Sigmoid colon (tissue), 7 donors: ENCODE measurements around the gene TTC3. TPM values are rescaled to one million over a fixed set of nuclear protein-coding genes. Genes with fewer than 3 reads are reported as not detected.
A peak's percentile ranks its signal among the peaks of the same experiment; 100 is the strongest.
"Not testable (repeated sequence)": the region's sequence is repeated elsewhere in the genome, so short reads cannot be mapped to it uniquely, and the experiment has no call there.

Source experiments
- DNase-seq: peaks from one replicate; pipeline ENCODE4 v3.0.0-alpha.2; 2019
- H3K27ac ChIP-seq, 4 donors: fragments of 200-600 bp; sonication (generic); one replicate each; pipeline ENCODE4 v1.5.1; 2016 to 2019; ENCODE audit warnings: mild to moderate bottlenecking in 1 of 4
- H3K27me3 ChIP-seq, 3 donors: fragments of 200-600 bp; sonication (generic); one replicate each; pipeline ENCODE4 v1.5.1; 2019; ENCODE audit warnings: mild to moderate bottlenecking in 1 of 3
- H3K36me3 ChIP-seq, 4 donors: fragments of 200-600 bp; sonication (generic); one replicate each; pipeline ENCODE4 v1.5.1; 2016 to 2019
- H3K4me1 ChIP-seq, 4 donors: fragments of 200-600 bp; sonication (generic); one replicate each; pipeline ENCODE4 v1.5.1; 2017 to 2019
- H3K4me3 ChIP-seq, 4 donors: fragments of 200-600 bp; sonication (generic); one replicate each; pipeline ENCODE4 v1.5.1; 2017 to 2019; ENCODE audit warnings: mild to moderate bottlenecking in 2 of 4, moderate library complexity in 1 of 4
- H3K9me3 ChIP-seq, 4 donors: fragments of 200-600 bp in 3 of 4; sonication (generic) in 3 of 4; one replicate each; pipeline versions ENCODE4 v1.5.1 to v1.6.1; 2013 to 2019
- CTCF ChIP-seq, 4 experiments: fragments of 450-650 bp in 3 of 4; fragments of 200-600 bp in 1 of 4; IDR thresholded peaks; one replicate each; pipeline ENCODE4 v1.5.1; 2016 to 2019; ENCODE audit warnings: antibody characterized with exemption in 4 of 4, mild to moderate bottlenecking in 3 of 4, moderate library complexity in 2 of 4
- EP300 ChIP-seq, 4 donors: sonication (generic); formaldehyde crosslinking; IDR thresholded peaks; one replicate each; pipeline ENCODE4 v1.6.1; 2017; ENCODE audit warnings: antibody characterized with exemption in 4 of 4
- POLR2A ChIP-seq, 2 donors: fragments of 450-650 bp; IDR thresholded peaks; one replicate each; pipeline ENCODE4 v1.6.1; 2016; ENCODE audit warnings: antibody characterized with exemption in 2 of 2, mild to moderate bottlenecking in 2 of 2, moderate library complexity in 2 of 2
- POLR2AphosphoS5 ChIP-seq, 4 donors: sonication (generic); formaldehyde crosslinking; IDR thresholded peaks; one replicate each; pipeline ENCODE4 v1.6.1; 2017; ENCODE audit warnings: antibody characterized with exemption in 4 of 4
- WGBS, 2 donors: extraction: QIAGEN DNeasy Blood & Tissue Kit; methylation state at CpG; one replicate each; pipeline ENCODE4 v1.1.7; 2013; 5-methylcytosine and 5-hydroxymethylcytosine counted together
- intact Hi-C: fragments of 100-400 bp; cut with DNase I; formaldehyde crosslinking; loops from one replicate; pipeline ENCODE4 v1.15.1; 2023
- polyA plus RNA-seq, 3 donors: library from polyadenylated mRNA; stranded (reverse); fragments of 200-250 nt; gene quantifications; one replicate each; pipeline ENCODE4 v1.2.3, GENCODE V29; 2013
- total RNA-seq, 4 donors: library from RNA; depleted of rRNA; stranded (reverse); fragments of >200 nt; gene quantifications; one replicate each; pipeline ENCODE4 v1.1.0, GENCODE V29; 2016
- donor health status: healthy with polysubstance abuse.
- donor health status: Bipolar disorder and iron deficiency.
- donor health status: healthy.

The TTC3 gene
- total and polyA plus RNA-seq, 7 donors = 22.2 to 151 (median 108) TPM

DNA sequence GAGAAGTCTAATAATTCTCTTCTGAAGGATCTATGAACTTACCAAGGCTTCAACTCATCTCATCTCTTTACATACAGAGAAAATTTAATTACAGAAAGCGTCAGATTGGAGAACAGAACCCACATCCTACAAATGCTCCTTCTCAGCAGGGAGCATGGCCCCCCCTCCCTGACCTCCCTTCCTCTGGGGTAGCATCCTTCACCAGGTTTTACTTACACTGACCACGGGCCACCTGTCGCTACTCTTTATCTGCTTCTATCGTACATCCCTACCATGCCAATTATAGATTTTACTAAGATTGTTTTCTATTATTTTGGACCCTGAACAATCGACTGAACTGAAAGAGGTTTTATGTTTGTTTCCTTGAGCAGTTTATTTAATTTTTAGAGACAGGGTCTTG, 40.8 kb upstream of the TTC3 start:
- DNase-seq = no peak
- no peak overlapping the region for H3K4me3 ChIP-seq
- peak overlapping the region in 3 of 4 donors; percentile 20 to 58 (median 48) for H3K27ac ChIP-seq
- WGBS, 2 donors = 85 to 90% methylated on average over 5 of the region's 5 CpGs
- H3K36me3 ChIP-seq = no peaks in the 10 kb centered on the region
- H3K9me3 ChIP-seq = no peaks in the 10 kb centered on the region
- TF ChIP-seq CTCF (IDR thresholded peaks at IDR 0.05) = no peak
- TF ChIP-seq POLR2AphosphoS5 (IDR thresholded peaks at IDR 0.05) = no peak
- no peak for TF ChIP-seq POLR2A (IDR thresholded peaks at IDR 0.05)
- TF ChIP-seq EP300 (IDR thresholded peaks at IDR 0.05) = no peak
- intact Hi-C loops = loop anchor here (5.0 kb wide), 1 partner anchor 40 kb away; the partner anchor contains the start of genes PIGP and TTC3
- peaks cover 0 to 14% (median 6%) of the 10 kb centered on the region in 4 donors for H3K4me1 ChIP-seq
- H3K27me3 ChIP-seq = no peaks in the 10 kb centered on the region

- Histone ChIP-seq H3K36me3 (no peaks in the 10 kb centered on the region), H3K27me3 (no peaks in the 10 kb centered on the region), H3K4me1 (peaks cover 0 to 14% (median 6%) of the 10 kb centered on the region in 4 donors), H3K4me3 (no peak overlapping the region), H3K27ac (peak overlapping the region in 3 of 4 donors; percentile 20 to 58 (median 48)), H3K9me3 (no peaks in the 10 kb centered on the region)
- intact Hi-C loops = loop anchor here (5.0 kb wide), 1 partner anchor 39 kb away; the partner anchor contains the start of genes PIGP and TTC3
- 61 to 70% methylated on average over 4 of the region's 4 CpGs for WGBS, 2 donors
- peak; percentile 71 for DNase-seq
- TF ChIP-seq CTCF (IDR thresholded peaks at IDR 0.05) (no peak), POLR2AphosphoS5 (IDR thresholded peaks at IDR 0.05) (peak; percentile 64 to 91 (median 81)), EP300 (IDR thresholded peaks at IDR 0.05) (peak; percentile 43 to 92 (median 76)), POLR2A (IDR thresholded peaks at IDR 0.05) (no peak)
Measured at GRCh38 chr21:37032877-37033471, 40.1 kb upstream of the TTC3 start.

DNA sequence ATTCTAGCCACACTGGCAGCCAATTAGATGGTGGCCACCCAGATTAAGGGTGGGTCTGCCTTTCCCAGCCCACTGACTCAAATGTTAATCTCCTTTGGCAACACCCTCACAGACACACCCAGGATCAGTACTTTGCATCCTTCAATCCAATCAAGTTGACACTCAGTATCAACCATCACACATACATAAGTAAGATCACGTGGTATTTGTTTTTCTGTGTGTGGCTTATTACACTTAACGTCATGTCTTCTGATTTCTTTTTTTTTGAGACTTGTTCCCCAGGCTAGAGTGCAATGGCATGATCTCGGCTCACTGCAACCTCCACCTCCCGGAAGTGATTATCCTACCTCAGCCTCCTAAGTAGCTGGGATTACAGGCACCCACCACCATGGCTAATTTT, 38.7 kb upstream of the TTC3 start:
- H3K36me3 ChIP-seq, H3K27ac ChIP-seq, H3K9me3 ChIP-seq, H3K27me3 ChIP-seq, H3K4me3 ChIP-seq, DNase-seq: not testable (repeated sequence)
- 83 to 89% methylated on average over 4 of the region's 4 CpGs for WGBS, 2 donors
- intact Hi-C loops = loop anchor here (5.0 kb wide), 1 partner anchor 38 kb away; the partner anchor contains the start of genes PIGP and TTC3
- peaks cover 0 to 14% (median 6%) of the 10 kb centered on the region in 4 donors for H3K4me1 ChIP-seq

GRCh38 chr21:37036177-37036576, 36.9 kb upstream of the TTC3 start:
- H3K27ac ChIP-seq = no peak overlapping the region
- no peaks in the 10 kb centered on the region for H3K27me3 ChIP-seq
- intact Hi-C loops = no loop called here
- no peak for TF ChIP-seq POLR2A (IDR thresholded peaks at IDR 0.05)
- no peak for TF ChIP-seq EP300 (IDR thresholded peaks at IDR 0.05)
- no peak for TF ChIP-seq POLR2AphosphoS5 (IDR thresholded peaks at IDR 0.05)
- TF ChIP-seq CTCF (IDR thresholded peaks at IDR 0.05) = no peak
- DNase-seq = no peak
- peaks cover 0 to 14% (median 6%) of the 10 kb centered on the region in 4 donors for H3K4me1 ChIP-seq
- no peaks in the 10 kb centered on the region for H3K36me3 ChIP-seq
- H3K9me3 ChIP-seq = no peaks in the 10 kb centered on the region
- H3K4me3 ChIP-seq = no peak overlapping the region
- 76 to 90% methylated on average over 4 of the region's 4 CpGs for WGBS, 2 donors

DNA sequence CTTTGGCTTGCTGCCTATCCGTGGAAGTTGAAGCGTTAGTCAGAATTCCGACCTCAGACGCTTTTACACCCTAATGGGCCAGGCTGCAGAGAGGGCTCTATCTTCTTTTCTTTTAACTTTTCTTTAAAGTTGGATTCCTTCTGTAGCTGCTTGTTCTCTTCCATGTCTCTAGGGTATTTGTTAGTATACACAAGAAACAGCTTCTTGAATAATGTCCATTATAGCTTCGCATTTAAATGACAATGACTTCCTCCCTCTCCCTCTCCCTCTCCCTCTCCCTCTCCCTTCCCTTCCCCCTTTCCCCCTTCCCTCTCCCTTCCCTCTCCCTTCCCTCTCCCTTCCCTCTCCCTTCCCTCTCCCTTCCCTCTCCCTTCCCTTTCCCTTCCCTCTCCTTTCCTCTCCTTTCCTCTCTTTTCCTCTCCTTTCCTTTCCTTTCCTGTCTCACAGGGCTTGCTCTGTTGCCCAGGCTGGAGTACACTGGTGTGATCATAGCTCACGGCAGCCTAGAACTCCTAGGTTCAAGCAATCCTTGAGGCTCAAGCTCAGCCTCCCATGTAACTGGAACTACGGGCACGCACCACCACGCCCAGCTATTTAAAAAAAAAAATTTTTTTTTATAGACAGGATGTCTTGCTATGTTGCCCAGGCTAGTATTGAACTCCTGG, 33.5 kb upstream of the TTC3 start:
- 76 to 82% methylated on average over 9 of the region's 9 CpGs for WGBS, 2 donors
- H3K36me3 ChIP-seq = no peaks in the 10 kb centered on the region
- H3K9me3 ChIP-seq = no peaks in the 10 kb centered on the region
- no peak for DNase-seq
- H3K4me1 ChIP-seq = no peaks in the 10 kb centered on the region
- H3K4me3 ChIP-seq = no peak overlapping the region
- no peak overlapping the region for H3K27ac ChIP-seq
- TF ChIP-seq POLR2A (IDR thresholded peaks at IDR 0.05) (no peak), CTCF (IDR thresholded peaks at IDR 0.05) (no peak), POLR2AphosphoS5 (IDR thresholded peaks at IDR 0.05) (no peak), EP300 (IDR thresholded peaks at IDR 0.05) (no peak)
- no peaks in the 10 kb centered on the region for H3K27me3 ChIP-seq
- intact Hi-C loops = no loop called here
